ENCODE results near the gene ZNF43. TPM values are rescaled to one million over a fixed set of nuclear protein-coding genes. Genes with fewer than 3 reads are reported as not detected.

Gene ZNF43
- total and polyA plus RNA-seq, 2 of the 8 experiments (the other 6 are each of a cell fraction or from before 2014, with no cell fraction given) = 24.7 to 53.1 TPM

GRCh38 chr19:21841488-21842097 is 5.6 kb upstream of the ZNF43 start:
- Histone ChIP-seq H3K9ac (replicated peaks in 1 of 4; ENCODE audit: extremely low read depth in 1 of 4, low read depth in 3 of 4, low read length in 3 of 4) (no peak overlapping the region), H3K23me2 (ENCODE audit: low read depth, low read length) (no peaks in the 10 kb centered on the region), H3K56ac (replicated peaks; ENCODE audit: insufficient read length, low read depth, low read length) (no peak overlapping the region), H3K27ac (ENCODE audit: low read depth, low read length) (no peak overlapping the region), H4K20me1 (replicated peaks in 1 of 2; ENCODE audit: control insufficient read depth in 1 of 2, insufficient read depth in 2 of 2, low read length in 2 of 2) (peaks cover 9 to 24% of the 10 kb centered on the region in 2 experiments), H2BK5ac (ENCODE audit: low read depth, low read length) (no peak overlapping the region), H3K9me3 (ENCODE audit: insufficient read depth in 2 of 2, low read depth in 1 of 2, low read length in 1 of 2) (no peaks in the 10 kb centered on the region), H3K23ac (ENCODE audit: insufficient read length) (no peak overlapping the region), H3K4me3 (ENCODE audit: extremely low read depth in 1 of 4, insufficient read depth in 2 of 4, low read depth in 3 of 4, low read length in 4 of 4) (no peak overlapping the region), H3K27me3 (replicated peaks in 1 of 4; ENCODE audit: control insufficient read depth in 3 of 4, extremely low read depth in 1 of 4, insufficient read depth in 3 of 4, low read length in 3 of 4) (no peaks in the 10 kb centered on the region), H2AK5ac (ENCODE audit: low read depth, low read length) (no peak overlapping the region), H4K8ac (ENCODE audit: extremely low read depth, insufficient read depth, low read length) (no peak overlapping the region), H3K79me2 (ENCODE audit: control insufficient read depth in 1 of 2, insufficient read depth in 2 of 2, low read length in 2 of 2) (peaks cover 0 to 13% of the 10 kb centered on the region in 2 experiments; a peak in 2 of 4 replicates), H3K4me2 (ENCODE audit: insufficient read depth in 1 of 2, low read depth in 2 of 2, low read length in 2 of 2) (no peak overlapping the region), H2BK20ac (ENCODE audit: low read length) (no peak overlapping the region), H2BK15ac (ENCODE audit: low read length) (no peak overlapping the region), H3K4me1 (replicated peaks in 1 of 4; ENCODE audit: control insufficient read depth in 3 of 4, insufficient read depth in 4 of 4, low read length in 3 of 4) (no peaks in the 10 kb centered on the region), H4K5ac (ENCODE audit: insufficient read length, low read depth, low read length) (no peak overlapping the region), H3K18ac (ENCODE audit: extremely low read depth, low read length) (no peak overlapping the region), H3K4ac (replicated peaks; ENCODE audit: insufficient read length, low read depth, low read length) (no peak overlapping the region), H3K79me1 (ENCODE audit: low read depth, low read length) (peaks cover 8% of the 10 kb centered on the region), H2AFZ (ENCODE audit: low read length) (no peak overlapping the region), H3K36me3 (ENCODE audit: control insufficient read depth in 2 of 4, insufficient read depth in 4 of 4, low read length in 3 of 4) (peaks cover 40 to 86% (median 69%) of the 10 kb centered on the region in 4 experiments), H4K91ac (replicated peaks; ENCODE audit: insufficient read length, low read length) (no peak overlapping the region), H2BK12ac (ENCODE audit: low read depth, low read length) (no peak overlapping the region), H2BK120ac (replicated peaks; ENCODE audit: low read depth, low read length) (no peak overlapping the region), H3K14ac (ENCODE audit: insufficient read length) (no peak overlapping the region)
- FAIRE-seq (no peak), DNase-seq (ENCODE audit: low read depth in 1 of 2, low spot score in 2 of 2) (no peak)
- WGBS, 2 experiments (ENCODE audit: extremely low coverage in 1 of 2, insufficient coverage in 1 of 2, insufficient read length in 1 of 2, insufficient replicate concordance in 2 of 2, low coverage in 1 of 2, low lambda C conversion rate in 2 of 2, missing lambda C conversion rate in 1 of 2) = 93% methylated on average over 1 of the region's 1 CpG; no CpG with 5 or more reads in 1 of the 2 experiments
- POLR2A ChIA-PET (ENCODE audit: partially characterized antibody) = interaction anchor here (1.3 to 1.7 kb wide), 3 partner anchors 8 to 14 kb away, joined by 3 to 8 read pairs (median 4); no protein-coding TSS in a partner anchor
- CTCF ChIA-PET (ENCODE audit: partially characterized antibody) = no interaction called here
- TF ChIP-seq, protein P1, sequence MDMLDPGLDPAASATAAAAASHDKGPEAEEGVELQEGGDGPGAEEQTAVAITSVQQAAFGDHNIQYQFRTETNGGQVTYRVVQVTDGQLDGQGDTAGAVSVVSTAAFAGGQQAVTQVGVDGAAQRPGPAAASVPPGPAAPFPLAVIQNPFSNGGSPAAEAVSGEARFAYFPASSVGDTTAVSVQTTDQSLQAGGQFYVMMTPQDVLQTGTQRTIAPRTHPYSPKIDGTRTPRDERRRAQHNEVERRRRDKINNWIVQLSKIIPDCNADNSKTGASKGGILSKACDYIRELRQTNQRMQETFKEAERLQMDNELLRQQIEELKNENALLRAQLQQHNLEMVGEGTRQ (IDR thresholded peaks at IDR 0.05; ENCODE audit: low read length) = no peak
